Measurements from ENCODE around the gene PEX10.

DNA sequence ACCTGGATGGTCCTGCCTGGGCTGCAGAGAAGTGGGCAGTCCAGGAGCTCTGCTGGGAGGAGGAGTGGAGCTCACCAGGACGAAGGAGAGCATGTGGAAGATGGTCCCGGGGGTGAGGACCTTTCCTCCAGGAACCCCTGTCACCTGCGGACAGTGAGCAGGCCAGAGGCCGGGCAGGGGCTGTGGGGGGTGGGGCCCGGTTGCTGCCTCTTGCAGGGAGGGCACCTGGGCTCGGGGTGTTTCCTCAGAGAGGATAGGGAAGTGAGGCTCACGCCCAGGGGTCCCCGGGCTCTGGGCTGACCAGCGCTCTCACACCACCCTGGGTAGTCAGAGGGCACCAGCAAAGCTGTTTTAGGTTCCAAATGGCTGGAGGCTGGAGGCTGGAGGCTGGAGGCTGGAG is 22.7 kb upstream of the PEX10 start:
- TF ChIP-seq GATA3 (IDR thresholded peaks at IDR 0.05; ENCODE audit: low read depth, low read length) (no peak), GATA2 (IDR thresholded peaks at IDR 0.05; ENCODE audit: low read depth, low read length) (no peak)

Data from SH-SY5Y (cell line).